ENCODE results near the gene PSMD4.
A peak's percentile ranks its signal among the peaks of the same experiment; 100 is the strongest.

Gene PSMD4

GRCh38 chr1:151309811-151310323, 55.3 kb downstream of the PSMD4 start:
- peak; percentile 82 for DNase-seq (ENCODE audit: low spot score)

- DNase-seq (ENCODE audit: low spot score), result no peak
Measured at GRCh38 chr1:151311011-151311410, 56.5 kb downstream of the PSMD4 start.

- no peak for DNase-seq (ENCODE audit: low spot score)
Measured at GRCh38 chr1:151311589-151312331, 57.2 kb downstream of the PSMD4 start.

GRCh38 chr1:151312411-151312810, 57.9 kb downstream of the PSMD4 start:
- DNase-seq (ENCODE audit: low spot score), result no peak

GRCh38 chr1:151312826-151313225, 58.3 kb downstream of the PSMD4 start:
- DNase-seq (ENCODE audit: low spot score), result no peak

- DNase-seq (ENCODE audit: low spot score), result no peak
Measured at GRCh38 chr1:151313501-151313900, 59.0 kb downstream of the PSMD4 start.

GRCh38 chr1:151314137-151314875, 59.8 kb downstream of the PSMD4 start:
- DNase-seq (ENCODE audit: low spot score), result no peak

GRCh38 chr1:151315565-151316235, 61.2 kb downstream of the PSMD4 start:
- DNase-seq (ENCODE audit: low spot score), result no peak
